HCT116 (cell line): ENCODE results near the gene GTPBP1. TPM values are rescaled to one million over a fixed set of nuclear protein-coding genes. Genes with fewer than 3 reads are reported as not detected.

Experiments
- ATAC-seq: fragments of 200-7000 bp; cut with Tn5 transposase; 2 replicates; pipeline ENCODE4 v1.9.1; 2020; ENCODE audit warnings: mild to moderate bottlenecking, moderate library complexity
- BruUV-seq: library from RNA; stranded (reverse); fragments of 400-500 nt; replicated peaks from 2 replicates; lab custom pipeline; 2021; lab: Mats Ljungman, UMichigan
- CTCF ChIA-PET: fragments of 300-600 bp; sonication (Branson Sonifier 250); formaldehyde crosslinking; loops from one replicate; lab custom pipeline; 2021; ENCODE audit warnings: antibody characterized with exemption; lab: Charles Lee
- POLR2A ChIA-PET: fragments of 300-600, 350-600 bp; sonication (Branson Sonifier 250); formaldehyde crosslinking; loops from one replicate; lab custom pipeline; 2021; ENCODE audit warnings: antibody characterized with exemption; lab: Charles Lee
- RAD21 ChIA-PET, 2 experiments: fragments of 300-600 bp; sonication (Branson Sonifier 250); formaldehyde crosslinking; loops; one replicate each; lab custom pipeline; 2023; ENCODE audit warnings: low total read pairs in 2 of 2; ENCODE audit not compliant: uncharacterized antibody in 2 of 2, unreplicated experiment in 2 of 2, low non-redundant PET in 1 of 2; lab: Charles Lee
- DNase-seq: peaks from one replicate; pipeline ENCODE4 v3.0.0-alpha.2; 2010; ENCODE audit warnings: low read depth, low spot score
- H2AFZ ChIP-seq: fragments of 200-600 bp; shearing (Covaris generic), sonication (generic); 2 replicates; pipeline ENCODE4 v1.6.1; 2017; ENCODE audit warnings: low read depth, mixed run types, mixed read lengths, antibody characterized with exemption, low read length; ENCODE audit not compliant: poor library complexity, severe bottlenecking
- H3K27ac ChIP-seq: 2 replicates; pipeline ENCODE4 v1.5.1; 2012; ENCODE audit warnings: low read depth, low read length
- H3K27me3 ChIP-seq: fragments of 200-600 bp; sonication (generic); 2 replicates; pipeline ENCODE4 v1.6.1; 2016; ENCODE audit warnings: mixed run types, low read length, mixed read lengths; ENCODE audit not compliant: insufficient read depth
- H3K36me3 ChIP-seq, 2 experiments: fragments of 200-500 bp in 1 of 2; fragments of 200-600 bp in 1 of 2; sonication (Bioruptor generic) in 1 of 2; sonication (generic) in 1 of 2; 2 replicates each; pipeline versions ENCODE4 v1.5.1 to v1.6.1; 2014 to 2016; ENCODE audit warnings: low read length in 2 of 2, inconsistent platforms in 1 of 2, mixed read lengths in 1 of 2, mixed run types in 1 of 2; ENCODE audit not compliant: insufficient read depth in 2 of 2, control insufficient read depth in 1 of 2
- H3K4me1 ChIP-seq, 2 experiments: fragments of 200-600 bp in 1 of 2; sonication (generic) in 1 of 2; 2 replicates each; pipeline versions ENCODE4 v1.5.1 to v1.6.1; 2012 to 2017; ENCODE audit warnings: low read length in 2 of 2, inconsistent platforms in 1 of 2, mild to moderate bottlenecking in 1 of 2, mixed read lengths in 1 of 2, mixed run types in 1 of 2, moderate library complexity in 1 of 2; ENCODE audit not compliant: insufficient read depth in 2 of 2, control insufficient read depth in 1 of 2
- H3K4me2 ChIP-seq: fragments of 200-600 bp; sonication (generic); 2 replicates; pipeline ENCODE4 v1.6.1; 2017; ENCODE audit warnings: mixed run types, low read length, mixed read lengths
- H3K4me3 ChIP-seq, 2 experiments: fragments of 200-600 bp in 1 of 2; sonication (generic) in 1 of 2; replicated peaks in 1 of 2; 2 replicates each; pipeline ENCODE4 v1.5.1; 2011 to 2016; ENCODE audit warnings: low read length in 2 of 2, control low read depth in 1 of 2, low read depth in 1 of 2, mild to moderate bottlenecking in 1 of 2, mixed read lengths in 1 of 2, mixed run types in 1 of 2
- H3K79me2 ChIP-seq: fragments of 200-600 bp; sonication (generic); 2 replicates; pipeline ENCODE4 v1.6.1; 2017; ENCODE audit warnings: mild to moderate bottlenecking, mixed run types, low read length, moderate library complexity, mixed read lengths; ENCODE audit not compliant: insufficient read depth
- H3K9ac ChIP-seq: fragments of 200-600 bp; sonication (generic); 2 replicates; pipeline ENCODE4 v1.6.1; 2016; ENCODE audit warnings: low read length, mixed read lengths
- H3K9me2 ChIP-seq: fragments of 200-600 bp; sonication (generic), shearing (Covaris generic); 2 replicates; pipeline ENCODE4 v1.6.1; 2017; ENCODE audit warnings: mixed run types, mild to moderate bottlenecking, moderate library complexity; ENCODE audit not compliant: insufficient read depth
- H3K9me3 ChIP-seq, 2 experiments: fragments of 200-500 bp in 1 of 2; fragments of 200-600 bp in 1 of 2; sonication (Bioruptor generic) in 1 of 2; sonication (generic) in 1 of 2; 2 replicates each; pipeline ENCODE4 v1.6.1; 2014 to 2017; ENCODE audit warnings: low read length in 2 of 2, mixed read lengths in 2 of 2, inconsistent platforms in 1 of 2, low read depth in 1 of 2, mild to moderate bottlenecking in 1 of 2, mixed run types in 1 of 2, moderate library complexity in 1 of 2; ENCODE audit not compliant: control insufficient read depth in 1 of 2, insufficient read depth in 1 of 2
- H4K20me1 ChIP-seq: fragments of 200-600 bp; sonication (generic), shearing (Covaris generic); 2 replicates; pipeline ENCODE4 v1.6.1; 2017; ENCODE audit warnings: mixed run types, mild to moderate bottlenecking, moderate library complexity; ENCODE audit not compliant: insufficient read depth
- ATF3 ChIP-seq: IDR thresholded peaks from 2 replicates; pipeline ENCODE4 v1.6.1; 2012
- CBX3 ChIP-seq: IDR thresholded peaks from 2 replicates; pipeline ENCODE4 v1.6.1; 2012; ENCODE audit warnings: low read depth
- EGR1 ChIP-seq: IDR thresholded peaks from 2 replicates; pipeline ENCODE4 v1.6.1; 2012; ENCODE audit warnings: low read depth
- ELF1 ChIP-seq: IDR thresholded peaks from 2 replicates; pipeline ENCODE4 v1.6.1; 2012; ENCODE audit warnings: low read depth, borderline replicate concordance
- EZH2 ChIP-seq: fragments of 200-600 bp; sonication (generic); IDR thresholded peaks from 2 replicates; pipeline ENCODE4 v1.6.1; 2017; ENCODE audit warnings: antibody characterized with exemption, mixed run types
- JUND ChIP-seq: IDR thresholded peaks from 2 replicates; pipeline ENCODE4 v1.6.1; 2012
- MAX ChIP-seq: IDR thresholded peaks from 2 replicates; pipeline ENCODE4 v1.6.1; 2012
- POLR2A ChIP-seq: IDR thresholded peaks from 2 replicates; pipeline ENCODE4 v1.7.0; 2011; ENCODE audit warnings: borderline replicate concordance; ENCODE audit not compliant: insufficient read depth, insufficient read length; ENCODE audit errors: extremely low read depth
- POLR2AphosphoS5 ChIP-seq: IDR thresholded peaks from 2 replicates; pipeline ENCODE4 v1.6.1; 2011; ENCODE audit warnings: mild to moderate bottlenecking, low read depth, low read length, moderate library complexity
- RAD21 ChIP-seq: IDR thresholded peaks from 2 replicates; pipeline ENCODE4 v1.6.1; 2012; ENCODE audit warnings: low read depth, mild to moderate bottlenecking
- REST ChIP-seq: IDR thresholded peaks from 2 replicates; pipeline ENCODE4 v1.6.1; 2012; ENCODE audit warnings: low read depth
- TCF7L2 ChIP-seq: IDR thresholded peaks from 2 replicates; pipeline ENCODE4 v1.7.0; 2011; ENCODE audit warnings: borderline replicate concordance, inconsistent platforms; ENCODE audit not compliant: insufficient read depth, insufficient read length; ENCODE audit errors: extremely low read depth
- ZFX ChIP-seq: fragments of 450-650 bp; IDR thresholded peaks from 2 replicates; pipeline ENCODE4 v1.6.1; 2017
- ZNF274 ChIP-seq: fragments of 200-500 bp; sonication (Bioruptor generic); IDR thresholded peaks from 2 replicates; pipeline ENCODE4 v1.6.1; 2014; ENCODE audit warnings: mild to moderate bottlenecking, low read depth, low read length, inconsistent platforms
- intact Hi-C: fragments of 100-400 bp; cut with micrococcal nuclease; formaldehyde crosslinking; loops from 2 replicates; pipeline ENCODE4 v1.10.0; 2022
- total RNA-seq: library from RNA; stranded (reverse); gene quantifications from one replicate; pipeline ENCODE4 v1.2.1, GENCODE V29; 2021; ENCODE audit not compliant: unreplicated experiment

The GTPBP1 gene
- total RNA-seq, 1 experiment from 2014 or later, result 48.2 TPM

- Histone ChIP-seq H3K9ac (peak overlapping the region; percentile 93), H3K79me2 (peaks cover 59% of the 10 kb centered on the region), H3K9me2 (no peaks in the 10 kb centered on the region), H3K27me3 (no peaks in the 10 kb centered on the region), H3K27ac (peak overlapping the region; percentile 84; the same call in 1 of the 2 replicates), H4K20me1 (no peaks in the 10 kb centered on the region), H3K4me2 (peak overlapping the region; percentile 88), H3K4me3 (peak overlapping the region; percentile 85 to 91), H3K4me1 (peaks cover 16 to 38% of the 10 kb centered on the region in 2 experiments), H2AFZ (no peak overlapping the region), H3K9me3 (no peaks in the 10 kb centered on the region), H3K36me3 (peaks cover 0 to 10% of the 10 kb centered on the region in 2 experiments; a peak in 2 of 4 replicates)
- intact Hi-C loops, result no loop called here
- no TSS peak for BruUV-seq
- ChIA-PET RAD21 (no interaction called here), CTCF (interaction anchor here (0.8 to 1.8 kb wide), 2 partner anchors 18 to 415 kb away, joined by 3 to 4 read pairs; no protein-coding TSS in a partner anchor), POLR2A (interaction anchor here (1.7 to 1.9 kb wide), 2 partner anchors 10 to 11 kb away, joined by 5 to 14 read pairs; no protein-coding TSS in a partner anchor)
- TF ChIP-seq JUND, result no peak
- TF ChIP-seq CBX3, result no peak
- TF ChIP-seq ZFX, result no peak
- TF ChIP-seq POLR2AphosphoS5, result no peak
- no peak for TF ChIP-seq ATF3
- TF ChIP-seq EZH2, result no peak
- no peak for TF ChIP-seq POLR2A
- no peak for TF ChIP-seq ELF1
- TF ChIP-seq EGR1, result no peak
- no peak for TF ChIP-seq RAD21
- ATAC-seq (no peak), DNase-seq (no peak)
Measured at GRCh38 chr22:38706901-38707195, 1.1 kb downstream of the GTPBP1 start.

- no peak for DNase-seq
- H3K79me2 ChIP-seq, result peaks cover 64% of the 10 kb centered on the region
- RAD21 ChIA-PET, result no interaction called here
- TF ChIP-seq POLR2AphosphoS5 (no peak), MAX (peak; percentile 77), JUND (peak; percentile 55; the same call in 1 of the 2 replicates), CBX3 (peak; percentile 59; the same call in 1 of the 2 replicates), REST (no peak), TCF7L2 (no peak), ZNF274 (no peak), ZFX (no peak), ATF3 (no peak)
Measured at GRCh38 chr22:38707346-38707745, 1.6 kb downstream of the GTPBP1 start.

More at GRCh38 chr22:38707346-38707745, 1.6 kb downstream of the GTPBP1 start:
- Histone ChIP-seq H3K27me3 (no peaks in the 10 kb centered on the region), H3K4me1 (peaks cover 15 to 37% of the 10 kb centered on the region in 2 experiments), H3K9ac (peak overlapping the region; percentile 93), H3K27ac (no peak overlapping the region), H4K20me1 (no peaks in the 10 kb centered on the region), H3K36me3 (peaks cover 0 to 10% of the 10 kb centered on the region in 2 experiments; a peak in 2 of 4 replicates), H3K9me3 (no peaks in the 10 kb centered on the region), H2AFZ (no peak overlapping the region), H3K4me2 (peak overlapping the region; percentile 88), H3K9me2 (no peaks in the 10 kb centered on the region), H3K4me3 (peak overlapping the region; percentile 85 to 91)
- POLR2A ChIA-PET, result interaction anchor here (0.8 to 1.6 kb wide), 3 partner anchors 9 to 11 kb away, joined by 3 to 6 read pairs (median 3); no protein-coding TSS in a partner anchor
- ATAC-seq, result no peak
- BruUV-seq, result TSS peak; percentile 60
- intact Hi-C loops, result no loop called here
- CTCF ChIA-PET, result interaction anchor here (0.8 to 1.8 kb wide), 3 partner anchors 11 to 414 kb away, joined by 3 to 4 read pairs (median 3); no protein-coding TSS in a partner anchor
